Liver (tissue), 9 donors: ENCODE data around the gene BCAP31. TPM values are rescaled to one million over a fixed set of nuclear protein-coding genes. Genes with fewer than 3 reads are reported as not detected.

Source experiments
- DNase-seq: peaks from one replicate; pipeline ENCODE4 v3.0.0-alpha.2; 2017; ENCODE audit warnings: low spot score
- H3K27ac ChIP-seq, 2 donors: one replicate each; pipeline ENCODE4 v1.7.0; 2013; ENCODE audit warnings: inconsistent platforms in 2 of 2, low read length in 2 of 2, control low read depth in 1 of 2, low read depth in 1 of 2, mild to moderate bottlenecking in 1 of 2
- H3K27me3 ChIP-seq, 4 donors: one replicate each; pipeline versions ENCODE4 v1.6.1 to v1.7.0; 2013; ENCODE audit warnings: low read length in 3 of 4, inconsistent platforms in 1 of 4, mild to moderate bottlenecking in 1 of 4, moderate library complexity in 1 of 4; ENCODE audit not compliant: control insufficient read depth in 4 of 4, insufficient read depth in 4 of 4
- H3K36me3 ChIP-seq, 4 donors: one replicate each; pipeline versions ENCODE4 v1.6.1 to v1.7.0; 2013; ENCODE audit warnings: low read length in 3 of 4, mild to moderate bottlenecking in 3 of 4, low read depth in 1 of 4, moderate library complexity in 1 of 4; ENCODE audit not compliant: control insufficient read depth in 4 of 4, insufficient read depth in 3 of 4
- H3K4me1 ChIP-seq, 4 donors: one replicate each; pipeline versions ENCODE4 v1.6.1 to v1.7.0; 2013; ENCODE audit warnings: low read length in 3 of 4, mild to moderate bottlenecking in 3 of 4, moderate library complexity in 1 of 4; ENCODE audit not compliant: control insufficient read depth in 4 of 4, insufficient read depth in 4 of 4
- H3K4me3 ChIP-seq, 3 donors: one replicate each; pipeline versions ENCODE4 v1.6.1 to v1.7.0; 2013; ENCODE audit warnings: low read length in 3 of 3, control low read depth in 1 of 3, low read depth in 1 of 3, mild to moderate bottlenecking in 1 of 3
- H3K9ac ChIP-seq, 2 donors: one replicate each; pipeline ENCODE4 v1.7.0; 2013; ENCODE audit warnings: low read length in 2 of 2, mild to moderate bottlenecking in 2 of 2, moderate library complexity in 2 of 2, control low read depth in 1 of 2, low read depth in 1 of 2
- H3K9me3 ChIP-seq, 4 donors: one replicate each; pipeline versions ENCODE4 v1.6.1 to v1.7.0; 2013; ENCODE audit warnings: low read length in 3 of 4; ENCODE audit not compliant: control insufficient read depth in 4 of 4
- EGR1 ChIP-seq, 2 donors: IDR thresholded peaks; 2 replicates each; pipeline ENCODE4 v1.6.1; 2016 to 2018; ENCODE audit warnings: antibody characterized with exemption in 2 of 2, low read depth in 2 of 2
- FOXA1 ChIP-seq: IDR thresholded peaks from 2 replicates; pipeline ENCODE4 v1.6.1; 2016; ENCODE audit warnings: antibody characterized with exemption
- FOXA2 ChIP-seq: IDR thresholded peaks from 2 replicates; pipeline ENCODE4 v1.6.1; 2016; ENCODE audit warnings: antibody characterized with exemption
- GABPA ChIP-seq, 2 donors: IDR thresholded peaks in 1 of 2; conservative IDR thresholded peaks in 1 of 2; 2 replicates each; pipeline ENCODE4 v1.6.1; 2016; ENCODE audit warnings: antibody characterized with exemption in 2 of 2, mild to moderate bottlenecking in 1 of 2, moderate library complexity in 1 of 2
- HNF4A ChIP-seq, 2 donors: conservative IDR thresholded peaks; 2 replicates each; pipeline ENCODE4 v1.6.1; 2016; ENCODE audit warnings: antibody characterized with exemption in 2 of 2, mild to moderate bottlenecking in 2 of 2
- HNF4G ChIP-seq: IDR thresholded peaks from 2 replicates; pipeline ENCODE4 v1.6.1; 2016; ENCODE audit warnings: antibody characterized with exemption
- JUND ChIP-seq, 2 donors: IDR thresholded peaks; 2 replicates each; pipeline ENCODE4 v1.6.1; 2016; ENCODE audit warnings: antibody characterized with exemption in 2 of 2
- NR2F2 ChIP-seq: IDR thresholded peaks from 2 replicates; pipeline ENCODE4 v1.6.1; 2016; ENCODE audit warnings: antibody characterized with exemption
- RAD21 ChIP-seq, 2 donors: IDR thresholded peaks; 2 replicates each; pipeline ENCODE4 v1.6.1; 2016; ENCODE audit warnings: antibody characterized with exemption in 2 of 2, mild to moderate bottlenecking in 2 of 2
- RXRA ChIP-seq, 2 donors: IDR thresholded peaks; 2 replicates each; pipeline ENCODE4 v1.6.1; 2017 to 2018; ENCODE audit warnings: antibody characterized with exemption in 2 of 2, mild to moderate bottlenecking in 1 of 2
- SP1 ChIP-seq: IDR thresholded peaks from 2 replicates; pipeline ENCODE4 v1.6.1; 2018; ENCODE audit warnings: antibody characterized with exemption, mild to moderate bottlenecking
- TAF1 ChIP-seq: conservative IDR thresholded peaks from 2 replicates; pipeline ENCODE4 v1.6.1; 2016; ENCODE audit warnings: antibody characterized with exemption, mild to moderate bottlenecking
- YY1 ChIP-seq: IDR thresholded peaks from 2 replicates; pipeline ENCODE4 v1.6.1; 2016; ENCODE audit warnings: antibody characterized with exemption, mild to moderate bottlenecking
- WGBS: extraction: QIAGEN DNeasy Blood & Tissue Kit; methylation state at CpG from one replicate; pipeline ENCODE4 v1.1.7; 2013; 5-methylcytosine and 5-hydroxymethylcytosine counted together
- polyA plus RNA-seq, 2 donors: library from polyadenylated mRNA; stranded (reverse) in 1 of 2; unstranded in 1 of 2; fragments of 200-250 nt in 1 of 2; fragments of >200 nt in 1 of 2; fragmentation: Nextera tagmentation in 1 of 2; extraction: Ambion mirVana in 1 of 2; gene quantifications; one replicate each; pipeline versions ENCODE4 v1.2.1 to v1.2.3, GENCODE V29; 2013 to 2015
- total RNA-seq, 2 donors: library from RNA; depleted of rRNA; stranded (reverse); fragments of >200 nt; gene quantifications; one replicate each; pipeline ENCODE4 v1.2.3, GENCODE V29; 2014
- TF ChIP-seq, protein P1 (sequence below): IDR thresholded peaks from 2 replicates; pipeline ENCODE4 v1.6.1; 2016; ENCODE audit warnings: antibody characterized with exemption
- TF ChIP-seq, protein P2 (sequence below): IDR thresholded peaks from 2 replicates; pipeline ENCODE4 v1.6.1; 2016; ENCODE audit warnings: antibody characterized with exemption, mild to moderate bottlenecking
- TF ChIP-seq, protein P3 (sequence below): IDR thresholded peaks from 2 replicates; pipeline ENCODE4 v1.6.1; 2016; ENCODE audit warnings: antibody characterized with exemption
- TF ChIP-seq, protein P4 (sequence below): IDR thresholded peaks from 2 replicates; pipeline ENCODE4 v1.6.1; 2016; ENCODE audit warnings: antibody characterized with exemption
- TF ChIP-seq, protein P5 (sequence below): fragments of 150-350 bp; IDR thresholded peaks from 2 replicates; pipeline ENCODE4 v1.5.1; 2017; ENCODE audit warnings: improper control_type of control experiment, low read depth, low read length; ENCODE audit not compliant: missing input control
- donor health status: healthy.
- donor health status: healthy.
- donor health status: healthy.
- donor health status: healthy.
- donor health status: healthy.

The BCAP31 gene
- total and polyA plus RNA-seq, 4 donors, result 64.6 to 158 (median 119) TPM

DNA sequence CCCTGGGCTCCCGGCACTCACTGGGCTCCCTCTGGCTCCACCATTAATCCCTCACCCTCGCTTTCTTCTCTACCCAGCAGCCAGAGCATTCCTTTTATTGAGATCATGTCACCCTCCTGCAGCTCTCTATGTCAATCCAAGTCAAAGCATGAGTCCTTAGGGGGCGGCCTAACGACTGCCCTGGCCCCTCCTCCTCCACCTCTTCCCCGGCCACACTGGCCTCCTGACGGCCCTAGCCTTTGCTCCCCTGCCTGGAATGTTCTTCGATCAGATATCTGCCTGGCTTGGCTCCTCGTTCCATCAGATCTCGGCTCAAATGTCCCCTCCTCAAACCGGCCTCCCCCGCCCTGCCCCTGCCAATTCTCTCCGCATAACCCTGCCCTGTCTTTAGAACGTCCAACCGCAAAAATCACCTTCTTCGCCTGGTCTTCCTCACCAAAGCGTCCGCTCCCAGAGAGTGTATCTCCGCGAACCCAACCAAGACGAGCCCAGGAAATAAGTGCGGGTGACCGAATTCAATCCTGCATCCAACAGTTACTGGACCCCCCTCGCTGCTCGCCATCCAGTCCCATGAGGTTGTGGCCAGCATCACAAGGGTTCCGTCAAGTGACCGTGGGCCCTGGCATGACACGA lies 49.9 kb downstream of the BCAP31 start:
- H3K27me3 ChIP-seq, result peaks cover 0 to 5% (median 0%) of the 10 kb centered on the region in 4 donors
- TF ChIP-seq FOXA1 (no peak), YY1 (no peak), SP1 (no peak), EGR1 (IDR thresholded peaks at IDR 0.05; ENCODE audit: low read depth in 2 of 2) (no peak), RAD21 (IDR thresholded peaks at IDR 0.05) (no peak), JUND (IDR thresholded peaks at IDR 0.05) (no peak), NR2F2 (no peak), GABPA (IDR thresholded peaks at IDR 0.05 in 1 of 2, conservative IDR thresholded peaks at IDR 0.05 in 1 of 2) (no peak), HNF4G (no peak), RXRA (IDR thresholded peaks at IDR 0.05) (no peak), HNF4A (conservative IDR thresholded peaks at IDR 0.05) (no peak), TAF1 (no peak), FOXA2 (no peak)
- TF ChIP-seq, protein P1, sequence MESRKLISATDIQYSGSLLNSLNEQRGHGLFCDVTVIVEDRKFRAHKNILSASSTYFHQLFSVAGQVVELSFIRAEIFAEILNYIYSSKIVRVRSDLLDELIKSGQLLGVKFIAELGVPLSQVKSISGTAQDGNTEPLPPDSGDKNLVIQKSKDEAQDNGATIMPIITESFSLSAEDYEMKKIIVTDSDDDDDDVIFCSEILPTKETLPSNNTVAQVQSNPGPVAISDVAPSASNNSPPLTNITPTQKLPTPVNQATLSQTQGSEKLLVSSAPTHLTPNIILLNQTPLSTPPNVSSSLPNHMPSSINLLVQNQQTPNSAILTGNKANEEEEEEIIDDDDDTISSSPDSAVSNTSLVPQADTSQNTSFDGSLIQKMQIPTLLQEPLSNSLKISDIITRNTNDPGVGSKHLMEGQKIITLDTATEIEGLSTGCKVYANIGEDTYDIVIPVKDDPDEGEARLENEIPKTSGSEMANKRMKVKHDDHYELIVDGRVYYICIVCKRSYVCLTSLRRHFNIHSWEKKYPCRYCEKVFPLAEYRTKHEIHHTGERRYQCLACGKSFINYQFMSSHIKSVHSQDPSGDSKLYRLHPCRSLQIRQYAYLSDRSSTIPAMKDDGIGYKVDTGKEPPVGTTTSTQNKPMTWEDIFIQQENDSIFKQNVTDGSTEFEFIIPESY, result no peak
- TF ChIP-seq, protein P2, sequence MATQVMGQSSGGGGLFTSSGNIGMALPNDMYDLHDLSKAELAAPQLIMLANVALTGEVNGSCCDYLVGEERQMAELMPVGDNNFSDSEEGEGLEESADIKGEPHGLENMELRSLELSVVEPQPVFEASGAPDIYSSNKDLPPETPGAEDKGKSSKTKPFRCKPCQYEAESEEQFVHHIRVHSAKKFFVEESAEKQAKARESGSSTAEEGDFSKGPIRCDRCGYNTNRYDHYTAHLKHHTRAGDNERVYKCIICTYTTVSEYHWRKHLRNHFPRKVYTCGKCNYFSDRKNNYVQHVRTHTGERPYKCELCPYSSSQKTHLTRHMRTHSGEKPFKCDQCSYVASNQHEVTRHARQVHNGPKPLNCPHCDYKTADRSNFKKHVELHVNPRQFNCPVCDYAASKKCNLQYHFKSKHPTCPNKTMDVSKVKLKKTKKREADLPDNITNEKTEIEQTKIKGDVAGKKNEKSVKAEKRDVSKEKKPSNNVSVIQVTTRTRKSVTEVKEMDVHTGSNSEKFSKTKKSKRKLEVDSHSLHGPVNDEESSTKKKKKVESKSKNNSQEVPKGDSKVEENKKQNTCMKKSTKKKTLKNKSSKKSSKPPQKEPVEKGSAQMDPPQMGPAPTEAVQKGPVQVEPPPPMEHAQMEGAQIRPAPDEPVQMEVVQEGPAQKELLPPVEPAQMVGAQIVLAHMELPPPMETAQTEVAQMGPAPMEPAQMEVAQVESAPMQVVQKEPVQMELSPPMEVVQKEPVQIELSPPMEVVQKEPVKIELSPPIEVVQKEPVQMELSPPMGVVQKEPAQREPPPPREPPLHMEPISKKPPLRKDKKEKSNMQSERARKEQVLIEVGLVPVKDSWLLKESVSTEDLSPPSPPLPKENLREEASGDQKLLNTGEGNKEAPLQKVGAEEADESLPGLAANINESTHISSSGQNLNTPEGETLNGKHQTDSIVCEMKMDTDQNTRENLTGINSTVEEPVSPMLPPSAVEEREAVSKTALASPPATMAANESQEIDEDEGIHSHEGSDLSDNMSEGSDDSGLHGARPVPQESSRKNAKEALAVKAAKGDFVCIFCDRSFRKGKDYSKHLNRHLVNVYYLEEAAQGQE, result no peak
- TF ChIP-seq, protein P3, sequence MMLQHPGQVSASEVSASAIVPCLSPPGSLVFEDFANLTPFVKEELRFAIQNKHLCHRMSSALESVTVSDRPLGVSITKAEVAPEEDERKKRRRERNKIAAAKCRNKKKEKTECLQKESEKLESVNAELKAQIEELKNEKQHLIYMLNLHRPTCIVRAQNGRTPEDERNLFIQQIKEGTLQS, result no peak
- TF ChIP-seq, protein P4, sequence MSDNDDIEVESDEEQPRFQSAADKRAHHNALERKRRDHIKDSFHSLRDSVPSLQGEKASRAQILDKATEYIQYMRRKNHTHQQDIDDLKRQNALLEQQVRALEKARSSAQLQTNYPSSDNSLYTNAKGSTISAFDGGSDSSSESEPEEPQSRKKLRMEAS, result no peak
- TF ChIP-seq, protein P5, sequence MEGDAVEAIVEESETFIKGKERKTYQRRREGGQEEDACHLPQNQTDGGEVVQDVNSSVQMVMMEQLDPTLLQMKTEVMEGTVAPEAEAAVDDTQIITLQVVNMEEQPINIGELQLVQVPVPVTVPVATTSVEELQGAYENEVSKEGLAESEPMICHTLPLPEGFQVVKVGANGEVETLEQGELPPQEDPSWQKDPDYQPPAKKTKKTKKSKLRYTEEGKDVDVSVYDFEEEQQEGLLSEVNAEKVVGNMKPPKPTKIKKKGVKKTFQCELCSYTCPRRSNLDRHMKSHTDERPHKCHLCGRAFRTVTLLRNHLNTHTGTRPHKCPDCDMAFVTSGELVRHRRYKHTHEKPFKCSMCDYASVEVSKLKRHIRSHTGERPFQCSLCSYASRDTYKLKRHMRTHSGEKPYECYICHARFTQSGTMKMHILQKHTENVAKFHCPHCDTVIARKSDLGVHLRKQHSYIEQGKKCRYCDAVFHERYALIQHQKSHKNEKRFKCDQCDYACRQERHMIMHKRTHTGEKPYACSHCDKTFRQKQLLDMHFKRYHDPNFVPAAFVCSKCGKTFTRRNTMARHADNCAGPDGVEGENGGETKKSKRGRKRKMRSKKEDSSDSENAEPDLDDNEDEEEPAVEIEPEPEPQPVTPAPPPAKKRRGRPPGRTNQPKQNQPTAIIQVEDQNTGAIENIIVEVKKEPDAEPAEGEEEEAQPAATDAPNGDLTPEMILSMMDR, result no peak
- no peak overlapping the region for H3K4me3 ChIP-seq
- H3K9me3 ChIP-seq, result no peaks in the 10 kb centered on the region
- no peak overlapping the region for H3K9ac ChIP-seq
- no peak overlapping the region for H3K27ac ChIP-seq
- DNase-seq, result no peak
- WGBS, result 63% methylated on average over 27 of the region's 27 CpGs
- H3K36me3 ChIP-seq, result no peaks in the 10 kb centered on the region
- no peaks in the 10 kb centered on the region for H3K4me1 ChIP-seq
